HEK293 (cell line): Measurements from ENCODE around the gene ELK4.

ENCODE experiments used
- AEBP2 ChIP-seq: fragments of 450-650 bp; formaldehyde crosslinking; IDR thresholded peaks from 2 replicates; pipeline ENCODE4 v1.5.1; 2016; ENCODE audit warnings: missing biosample characterization, missing genetic modification characterization, borderline replicate concordance
- FEZF1 ChIP-seq: fragments of 450-650 bp; formaldehyde crosslinking; IDR thresholded peaks from 2 replicates; pipeline ENCODE4 v1.5.1; 2016; ENCODE audit warnings: missing biosample characterization, missing genetic modification characterization
- HOXA7 ChIP-seq: sonication (generic); formaldehyde crosslinking; IDR thresholded peaks from 2 replicates; pipeline ENCODE4 v1.8.1; 2022; ENCODE audit warnings: missing genetic modification reagents, borderline replicate concordance
- KLF10 ChIP-seq: fragments of 450-650 bp; IDR thresholded peaks from 2 replicates; pipeline ENCODE4 v1.5.1; 2018; ENCODE audit warnings: missing biosample characterization, mild to moderate bottlenecking, missing genetic modification characterization
- KLF9 ChIP-seq: fragments of 450-650 bp; formaldehyde crosslinking; IDR thresholded peaks from 2 replicates; pipeline ENCODE4 v1.5.1; 2016; ENCODE audit warnings: missing biosample characterization, missing genetic modification characterization, low read depth
- PRDM10 ChIP-seq: fragments of 450-650 bp; formaldehyde crosslinking; IDR thresholded peaks from 2 replicates; pipeline ENCODE4 v1.5.1; 2016; ENCODE audit warnings: missing biosample characterization, missing genetic modification characterization
- RBAK ChIP-seq: fragments of 450-650 bp; formaldehyde crosslinking; IDR thresholded peaks from 2 replicates; pipeline ENCODE4 v1.5.1; 2016; ENCODE audit warnings: missing biosample characterization, missing genetic modification characterization
- SCRT1 ChIP-seq: fragments of 450-650 bp; formaldehyde crosslinking; IDR thresholded peaks from 2 replicates; pipeline ENCODE4 v1.5.1; 2016; ENCODE audit warnings: missing biosample characterization, missing genetic modification characterization, borderline replicate concordance
- SCRT2 ChIP-seq: fragments of 450-650 bp; formaldehyde crosslinking; IDR thresholded peaks from 2 replicates; pipeline ENCODE4 v1.5.1; 2016; ENCODE audit warnings: missing biosample characterization, missing genetic modification characterization
- TCF7L2 ChIP-seq: IDR thresholded peaks from 2 replicates; pipeline ENCODE4 v1.6.1; 2011; ENCODE audit warnings: low read depth, mild to moderate bottlenecking, inconsistent platforms, low read length, moderate library complexity, borderline replicate concordance
- WT1 ChIP-seq: fragments of 450-650 bp; formaldehyde crosslinking; IDR thresholded peaks from 2 replicates; pipeline ENCODE4 v1.5.1; 2016; ENCODE audit warnings: missing biosample characterization, missing genetic modification characterization
- ZBTB10 ChIP-seq: fragments of 450-650 bp; formaldehyde crosslinking; IDR thresholded peaks from 2 replicates; pipeline ENCODE4 v1.5.1; 2016; ENCODE audit warnings: missing biosample characterization, missing genetic modification characterization
- ZBTB20 ChIP-seq: fragments of 450-650 bp; formaldehyde crosslinking; IDR thresholded peaks from 2 replicates; pipeline ENCODE4 v1.5.1; 2016; ENCODE audit warnings: missing biosample characterization, missing genetic modification characterization
- ZEB2 ChIP-seq: fragments of 450-650 bp; formaldehyde crosslinking; IDR thresholded peaks from 2 replicates; pipeline ENCODE4 v1.5.1; 2016; ENCODE audit warnings: missing biosample characterization, missing genetic modification characterization
- ZFHX2 ChIP-seq: fragments of 450-650 bp; formaldehyde crosslinking; conservative IDR thresholded peaks from 2 replicates; pipeline ENCODE4 v1.5.1; 2016; ENCODE audit warnings: missing biosample characterization, missing genetic modification characterization
- ZIC2 ChIP-seq: fragments of 450-650 bp; formaldehyde crosslinking; IDR thresholded peaks from 2 replicates; pipeline ENCODE4 v1.5.1; 2016; ENCODE audit warnings: missing biosample characterization, missing genetic modification characterization
- ZNF214 ChIP-seq: fragments of 450-650 bp; formaldehyde crosslinking; IDR thresholded peaks from 2 replicates; pipeline ENCODE4 v1.5.1; 2017; ENCODE audit warnings: missing biosample characterization, mild to moderate bottlenecking, missing genetic modification characterization, borderline replicate concordance
- ZNF23 ChIP-seq: fragments of 450-650 bp; formaldehyde crosslinking; IDR thresholded peaks from 2 replicates; pipeline ENCODE4 v1.5.1; 2016; ENCODE audit warnings: missing biosample characterization, missing genetic modification characterization, borderline replicate concordance
- ZNF324 ChIP-seq: fragments of 450-650 bp; formaldehyde crosslinking; IDR thresholded peaks from 2 replicates; pipeline ENCODE4 v1.5.1; 2016; ENCODE audit warnings: missing biosample characterization, missing genetic modification characterization
- ZNF366 ChIP-seq: fragments of 450-650 bp; formaldehyde crosslinking; conservative IDR thresholded peaks from 2 replicates; pipeline ENCODE4 v1.5.1; 2016; ENCODE audit warnings: missing biosample characterization, missing genetic modification characterization
- ZNF433 ChIP-seq: fragments of 450-650 bp; formaldehyde crosslinking; IDR thresholded peaks from 2 replicates; pipeline ENCODE4 v1.5.1; 2016; ENCODE audit warnings: missing biosample characterization, missing genetic modification characterization, low read depth
- ZNF501 ChIP-seq: fragments of 450-650 bp; formaldehyde crosslinking; IDR thresholded peaks from 2 replicates; pipeline ENCODE4 v1.5.1; 2016; ENCODE audit warnings: missing biosample characterization, missing genetic modification characterization
- ZNF530 ChIP-seq: fragments of 450-650 bp; formaldehyde crosslinking; IDR thresholded peaks from 2 replicates; pipeline ENCODE4 v1.5.1; 2016; ENCODE audit warnings: low read depth, missing biosample characterization, missing genetic modification characterization
- ZNF571 ChIP-seq: fragments of 450-650 bp; formaldehyde crosslinking; IDR thresholded peaks from 2 replicates; pipeline ENCODE4 v1.5.0; 2017; ENCODE audit warnings: missing biosample characterization, missing genetic modification characterization
- ZNF654 ChIP-seq: fragments of 450-650 bp; formaldehyde crosslinking; IDR thresholded peaks from 2 replicates; pipeline ENCODE4 v1.5.1; 2016; ENCODE audit warnings: low read depth, missing biosample characterization, missing genetic modification characterization
- ZNF792 ChIP-seq: fragments of 450-650 bp; formaldehyde crosslinking; IDR thresholded peaks from 2 replicates; pipeline ENCODE4 v1.5.1; 2016; ENCODE audit warnings: missing biosample characterization, missing genetic modification characterization
- ZSCAN16 ChIP-seq: fragments of 450-650 bp; formaldehyde crosslinking; IDR thresholded peaks from 2 replicates; pipeline ENCODE4 v1.5.1; 2016; ENCODE audit warnings: missing biosample characterization, missing genetic modification characterization
- TF ChIP-seq, protein P1 (sequence below): fragments of 450-650 bp; formaldehyde crosslinking; conservative IDR thresholded peaks from 2 replicates; pipeline ENCODE4 v1.5.1; 2016; ENCODE audit warnings: low read depth, missing biosample characterization, missing genetic modification characterization

The ELK4 gene

DNA sequence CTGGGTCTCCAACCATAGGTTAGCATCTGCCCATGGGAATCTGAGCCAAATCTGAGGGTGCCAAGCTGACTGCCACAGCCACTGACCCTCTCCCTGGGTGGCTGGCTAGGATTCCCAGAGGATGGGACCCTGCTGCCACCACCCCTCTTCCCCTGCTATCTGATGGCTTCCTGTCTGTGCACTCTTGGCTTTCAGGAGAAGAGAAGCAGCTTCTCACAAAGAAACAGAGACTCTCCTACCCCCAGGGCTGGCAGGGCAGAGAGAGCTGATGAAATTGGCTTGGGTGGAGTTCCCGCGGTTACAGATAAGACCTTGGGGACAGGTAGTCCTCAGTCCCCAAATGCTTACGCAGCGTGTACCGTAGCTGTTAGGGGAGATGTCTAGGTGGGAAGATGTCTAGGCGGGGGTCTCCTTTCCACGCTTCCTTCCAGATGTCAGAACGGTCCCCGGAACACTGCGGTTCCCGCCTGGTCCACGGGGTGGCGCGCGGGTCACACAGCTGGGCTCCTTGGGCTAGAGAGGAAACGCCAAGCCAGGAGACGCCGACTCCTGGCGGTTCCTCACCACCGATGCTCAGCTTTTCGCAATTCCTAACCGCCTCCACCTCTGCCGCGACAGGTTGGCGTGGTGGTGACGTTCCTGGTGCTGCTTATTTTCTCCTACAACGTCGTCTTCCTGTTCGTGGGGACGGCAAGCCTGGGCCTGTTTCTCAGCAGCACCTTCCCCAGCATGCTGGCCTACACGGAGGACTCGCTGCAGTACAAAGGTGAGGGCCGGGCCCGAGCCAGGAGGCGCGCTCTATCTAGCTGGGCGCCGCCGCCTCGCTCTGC lies 40.1 kb downstream of the ELK4 start (continued):
- TF ChIP-seq, protein P1, sequence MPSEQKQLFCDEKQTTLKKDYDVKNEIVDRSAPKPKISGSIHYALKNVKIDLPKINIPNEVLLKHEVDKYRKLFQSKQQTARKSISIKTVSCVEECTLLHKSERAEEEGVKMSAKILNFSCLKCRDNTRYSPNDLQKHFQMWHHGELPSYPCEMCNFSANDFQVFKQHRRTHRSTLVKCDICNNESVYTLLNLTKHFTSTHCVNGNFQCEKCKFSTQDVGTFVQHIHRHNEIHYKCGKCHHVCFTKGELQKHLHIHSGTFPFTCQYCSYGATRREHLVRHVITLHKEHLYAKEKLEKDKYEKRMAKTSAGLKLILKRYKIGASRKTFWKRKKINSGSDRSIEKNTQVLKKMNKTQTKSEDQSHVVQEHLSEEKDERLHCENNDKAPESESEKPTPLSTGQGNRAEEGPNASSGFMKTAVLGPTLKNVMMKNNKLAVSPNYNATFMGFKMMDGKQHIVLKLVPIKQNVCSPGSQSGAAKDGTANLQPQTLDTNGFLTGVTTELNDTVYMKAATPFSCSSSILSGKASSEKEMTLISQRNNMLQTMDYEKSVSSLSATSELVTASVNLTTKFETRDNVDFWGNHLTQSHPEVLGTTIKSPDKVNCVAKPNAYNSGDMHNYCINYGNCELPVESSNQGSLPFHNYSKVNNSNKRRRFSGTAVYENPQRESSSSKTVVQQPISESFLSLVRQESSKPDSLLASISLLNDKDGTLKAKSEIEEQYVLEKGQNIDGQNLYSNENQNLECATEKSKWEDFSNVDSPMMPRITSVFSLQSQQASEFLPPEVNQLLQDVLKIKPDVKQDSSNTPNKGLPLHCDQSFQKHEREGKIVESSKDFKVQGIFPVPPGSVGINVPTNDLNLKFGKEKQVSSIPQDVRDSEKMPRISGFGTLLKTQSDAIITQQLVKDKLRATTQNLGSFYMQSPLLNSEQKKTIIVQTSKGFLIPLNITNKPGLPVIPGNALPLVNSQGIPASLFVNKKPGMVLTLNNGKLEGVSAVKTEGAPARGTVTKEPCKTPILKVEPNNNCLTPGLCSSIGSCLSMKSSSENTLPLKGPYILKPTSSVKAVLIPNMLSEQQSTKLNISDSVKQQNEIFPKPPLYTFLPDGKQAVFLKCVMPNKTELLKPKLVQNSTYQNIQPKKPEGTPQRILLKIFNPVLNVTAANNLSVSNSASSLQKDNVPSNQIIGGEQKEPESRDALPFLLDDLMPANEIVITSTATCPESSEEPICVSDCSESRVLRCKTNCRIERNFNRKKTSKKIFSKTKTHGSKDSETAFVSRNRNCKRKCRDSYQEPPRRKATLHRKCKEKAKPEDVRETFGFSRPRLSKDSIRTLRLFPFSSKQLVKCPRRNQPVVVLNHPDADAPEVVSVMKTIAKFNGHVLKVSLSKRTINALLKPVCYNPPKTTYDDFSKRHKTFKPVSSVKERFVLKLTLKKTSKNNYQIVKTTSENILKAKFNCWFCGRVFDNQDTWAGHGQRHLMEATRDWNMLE = no peak
- TF ChIP-seq TCF7L2 = no peak
- no peak for TF ChIP-seq ZBTB10 (tag by site-specific recombination)
- TF ChIP-seq FEZF1 (tag by site-specific recombination) = no peak
- TF ChIP-seq ZEB2 (tag by site-specific recombination) = peak; percentile 52; the same call in 1 of the 2 replicates
- peak; percentile 84 for TF ChIP-seq ZFHX2
- TF ChIP-seq ZNF433 = no peak
- TF ChIP-seq ZBTB20 = no peak
- TF ChIP-seq KLF10 (tag by site-specific recombination) = no peak
- no peak for TF ChIP-seq ZNF23 (tag by site-specific recombination)
- peak; percentile 97 for TF ChIP-seq ZNF654
- TF ChIP-seq PRDM10 (tag by site-specific recombination) = 0 out of 2 replicates have a peak, but pooled peaks have one; percentile 17
- no peak for TF ChIP-seq RBAK (tag by site-specific recombination)
- TF ChIP-seq HOXA7 (CRISPR knock-in tag) = no peak
- peak; percentile 35; the same call in 1 of the 2 replicates for TF ChIP-seq WT1
- no peak for TF ChIP-seq ZNF530 (tag by site-specific recombination)
- TF ChIP-seq KLF9 (tag by site-specific recombination) = no peak
- TF ChIP-seq ZNF366 = no peak
- TF ChIP-seq ZNF571 (tag by site-specific recombination) = no peak
- TF ChIP-seq ZNF214 (tag by site-specific recombination) = no peak
- no peak for TF ChIP-seq ZSCAN16 (tag by site-specific recombination)
- TF ChIP-seq ZNF501 (tag by site-specific recombination) = peak; percentile 82
- TF ChIP-seq AEBP2 = no peak
- peak; percentile 94 for TF ChIP-seq SCRT2 (tag by site-specific recombination)
- no peak for TF ChIP-seq ZNF324
- peak; percentile 47 for TF ChIP-seq ZIC2 (tag by site-specific recombination)
- peak; percentile 81; the same call in 1 of the 2 replicates for TF ChIP-seq SCRT1 (tag by site-specific recombination)
- TF ChIP-seq ZNF792 (tag by site-specific recombination) = no peak
